K562 (cell line): ENCODE results near the gene PTPN12. TPM values are rescaled to one million over a fixed set of nuclear protein-coding genes. Genes with fewer than 3 reads are reported as not detected.

ENCODE experiments used
- ATAC-seq: fragments of 200-7000 bp; cut with Tn5 transposase; 3 replicates; pipeline ENCODE4 v1.9.1; 2020; ENCODE audit warnings: moderate library complexity
- BruUV-seq: library from RNA; stranded (reverse); fragments of 400-500 nt; replicated peaks from 2 replicates; lab custom pipeline; 2021; lab: Mats Ljungman, UMichigan
- CTCF ChIA-PET: fragments of 300-600 bp; formaldehyde crosslinking; extraction: SDS; loops from one replicate; lab custom pipeline; 2021; ENCODE audit warnings: low intra/inter-chr PET ratio; lab: Yijun Ruan, JAX
- POLR2A ChIA-PET: fragments of 300-600, 350-650 bp; sonication (Branson Sonifier 250); formaldehyde crosslinking; extraction: SDS; loops from one replicate; lab custom pipeline; 2021; ENCODE audit warnings: antibody characterized with exemption, inconsistent platforms; lab: Yijun Ruan, JAX
- DNase-seq, 4 experiments: peaks; one replicate each; pipeline versions ENCODE4 v3.0.0 to v3.0.0-alpha.2; 2011 to 2018; ENCODE audit warnings: low spot score in 3 of 4, mixed read lengths in 3 of 4; ENCODE audit errors: extremely low read depth in 1 of 4
- FAIRE-seq: peaks from 2 replicates; lab custom pipeline; 2011; peaks lifted over from hg19 to GRCh38; lab: Jason Lieb, UNC
- H2AFZ ChIP-seq: 2 replicates; pipeline ENCODE4 v1.6.0; 2011; ENCODE audit warnings: low read depth, low read length, control low read depth, inconsistent platforms
- H3K27ac ChIP-seq: fragments of 200-600 bp; 3 replicates; pipeline ENCODE4 v1.8.0; 2011; ENCODE audit warnings: low read depth, mild to moderate bottlenecking, control low read depth, inconsistent platforms, low read length, moderate library complexity, mixed read lengths; ENCODE audit errors: extremely low read depth
- H3K27me3 ChIP-seq, 2 experiments: fragments of 300-600 bp in 1 of 2; 2 replicates in 1 of 2; 3 replicates in 1 of 2; pipeline versions ENCODE4 v1.6.0 to v1.8.0; 2011; ENCODE audit warnings: inconsistent platforms in 2 of 2, low read length in 2 of 2, mild to moderate bottlenecking in 1 of 2, mixed read lengths in 1 of 2, moderate library complexity in 1 of 2; ENCODE audit not compliant: control insufficient read depth in 2 of 2, insufficient read depth in 2 of 2
- H3K36me3 ChIP-seq: fragments of 300-600 bp; 3 replicates; pipeline ENCODE4 v1.8.0; 2011; ENCODE audit warnings: mild to moderate bottlenecking, low read length, inconsistent platforms; ENCODE audit not compliant: control insufficient read depth, insufficient read depth
- H3K4me1 ChIP-seq, 2 experiments: fragments of 200-600 bp in 1 of 2; replicated peaks in 1 of 2; 2 replicates in 1 of 2; 3 replicates in 1 of 2; pipeline versions ENCODE4 v1.5.1 to v1.8.0; 2011; ENCODE audit warnings: inconsistent platforms in 2 of 2, low read length in 2 of 2, mild to moderate bottlenecking in 1 of 2, mixed read lengths in 1 of 2, moderate library complexity in 1 of 2; ENCODE audit not compliant: control insufficient read depth in 2 of 2, insufficient read depth in 2 of 2
- H3K4me2 ChIP-seq: 2 replicates; pipeline ENCODE4 v1.6.1; 2011; ENCODE audit warnings: low read length, control low read depth, inconsistent platforms, mixed read lengths; ENCODE audit not compliant: insufficient read depth
- H3K4me3 ChIP-seq: fragments of 200-600 bp; sonication (generic), shearing (Covaris generic); 2 replicates; pipeline ENCODE4 v1.5.1; 2016; ENCODE audit warnings: control low read depth, inconsistent platforms
- H3K79me2 ChIP-seq: fragments of 200-600 bp; 3 replicates; pipeline ENCODE4 v1.8.0; 2011; ENCODE audit warnings: low read length, inconsistent platforms; ENCODE audit not compliant: control insufficient read depth, insufficient read depth
- H3K9ac ChIP-seq, 2 experiments: 2 replicates each; pipeline versions ENCODE4 v1.6.0 to v1.6.1; 2011; ENCODE audit warnings: low read depth in 2 of 2, low read length in 2 of 2, control low read depth in 1 of 2, inconsistent platforms in 1 of 2, mild to moderate bottlenecking in 1 of 2, mixed read lengths in 1 of 2; ENCODE audit not compliant: insufficient read depth in 1 of 2
- H3K9me1 ChIP-seq: one replicate; pipeline ENCODE4 v1.6.0; 2011; ENCODE audit warnings: inconsistent platforms, mild to moderate bottlenecking, low read length, moderate library complexity; ENCODE audit not compliant: control insufficient read depth, insufficient read depth
- H3K9me3 ChIP-seq: replicated peaks from 2 replicates; pipeline ENCODE4 v1.5.1; 2011; ENCODE audit warnings: low read depth, low read length, inconsistent platforms; ENCODE audit not compliant: control insufficient read depth, insufficient read depth
- H4K20me1 ChIP-seq: replicated peaks from 2 replicates; pipeline ENCODE4 v1.6.1; 2011; ENCODE audit warnings: low read length, inconsistent platforms, mixed read lengths; ENCODE audit not compliant: control insufficient read depth, insufficient read depth
- CAMTA2 ChIP-seq: fragments of 250-450 bp; sonication (Bioruptor Pico); conservative IDR thresholded peaks from 2 replicates; pipeline ENCODE4 v1.5.1; 2022
- CHD4 ChIP-seq: fragments of 200-600 bp; sonication (generic); IDR thresholded peaks from 3 replicates; pipeline ENCODE4 v1.6.1; 2012; ENCODE audit warnings: low read depth, mild to moderate bottlenecking, mixed read lengths, low read length, inconsistent platforms; ENCODE audit not compliant: insufficient read depth, insufficient replicate concordance, poor library complexity, severe bottlenecking
- FOXP1 ChIP-seq: sonication (generic); formaldehyde crosslinking; IDR thresholded peaks from 2 replicates; pipeline ENCODE4 v1.8.0; 2022; ENCODE audit warnings: mild to moderate bottlenecking, missing genetic modification reagents
- HMBOX1 ChIP-seq: sonication (generic); IDR thresholded peaks from 2 replicates; pipeline ENCODE4 v1.6.1; 2016
- L3MBTL2 ChIP-seq: fragments of 450-650 bp; IDR thresholded peaks from 2 replicates; pipeline ENCODE4 v1.6.1; 2016; ENCODE audit warnings: mild to moderate bottlenecking, moderate library complexity
- NCOR1 ChIP-seq: fragments of 450-650 bp; IDR thresholded peaks from 2 replicates; pipeline ENCODE4 v1.6.1; 2016; ENCODE audit warnings: mild to moderate bottlenecking, moderate library complexity
- PHB ChIP-seq: fragments of 250-450 bp; sonication (Bioruptor Pico); IDR thresholded peaks from 2 replicates; pipeline ENCODE4 v1.5.0; 2021
- SIRT6 ChIP-seq: IDR thresholded peaks from one replicate; pipeline ENCODE4 v1.6.1; 2012; ENCODE audit warnings: low read depth, mild to moderate bottlenecking, control low read depth, inconsistent platforms, low read length, moderate library complexity
- SIX5 ChIP-seq, 2 experiments: IDR thresholded peaks; 2 replicates each; pipeline ENCODE4 v1.6.1; 2011; ENCODE audit warnings: low read length in 2 of 2, borderline replicate concordance in 1 of 2, low read depth in 1 of 2, mild to moderate bottlenecking in 1 of 2, moderate library complexity in 1 of 2; ENCODE audit not compliant: insufficient read depth in 1 of 2
- SMAD4 ChIP-seq: fragments of 250-450 bp; sonication (Bioruptor Pico); conservative IDR thresholded peaks from 2 replicates; pipeline ENCODE4 v1.8.0; 2021; ENCODE audit warnings: inconsistent platforms, mild to moderate bottlenecking, moderate library complexity
- SRSF1 ChIP-seq: fragments of 200-400 bp; formaldehyde crosslinking; IDR thresholded peaks from 2 replicates; pipeline ENCODE4 v1.6.1; 2017; ENCODE audit warnings: mild to moderate bottlenecking, low read depth, low read length, moderate library complexity
- ZFP36 ChIP-seq: fragments of 150-350 bp; IDR thresholded peaks from 2 replicates; pipeline ENCODE4 v1.6.1; 2018; ENCODE audit warnings: low read length, low read depth; ENCODE audit not compliant: partially characterized antibody
- ZNF134 ChIP-seq: fragments of 250-450 bp; sonication (Bioruptor Pico); conservative IDR thresholded peaks from 2 replicates; pipeline ENCODE4 v1.4.0; 2020
- ZNF224 ChIP-seq: sonication (generic); formaldehyde crosslinking; IDR thresholded peaks from 2 replicates; pipeline ENCODE4 v1.8.0; 2022; ENCODE audit warnings: mild to moderate bottlenecking, missing genetic modification reagents
- ZNF311 ChIP-seq: fragments of 250-450 bp; sonication (Bioruptor Pico); IDR thresholded peaks from 2 replicates; pipeline ENCODE4 v1.4.0; 2020; ENCODE audit warnings: mild to moderate bottlenecking, moderate library complexity
- ZNF444 ChIP-seq: fragments of 250-450 bp; sonication (Bioruptor Pico); IDR thresholded peaks from 2 replicates; pipeline ENCODE4 v1.4.0; 2020; ENCODE audit warnings: mild to moderate bottlenecking, moderate library complexity
- WGBS: fragments of 100-300 bp; shearing (Covaris generic); methylation state at CpG from one replicate; pipeline ENCODE4 v1.1.6; 2016; ENCODE audit warnings: low coverage, mixed read lengths; ENCODE audit not compliant: insufficient coverage; ENCODE audit errors: missing lambda C conversion rate; 5-methylcytosine and 5-hydroxymethylcytosine counted together
- in situ Hi-C: fragments of 300-500 bp; cut with MboI; formaldehyde crosslinking; loops from 4 replicates; pipeline ENCODE4 v1.15.0; 2018; ENCODE audit warnings: inconsistent platforms, mixed read lengths
- intact Hi-C: fragments of 100-400 bp; cut with micrococcal nuclease; formaldehyde crosslinking; loops from 2 replicates; pipeline ENCODE4 v1.14.2; 2022
- polyA plus RNA-seq, 8 experiments: library from polyadenylated mRNA; depleted of rRNA in 4 of 8; stranded (reverse) in 5 of 8; unstranded in 3 of 8; fragments of >200 nt; fragmentation: Nextera tagmentation in 2 of 8; fragmentation: Illumina TruSeq in 1 of 8; extraction: Ambion mirVana in 2 of 8; extraction: Trizol in 1 of 8; gene quantifications; 2 replicates each; pipeline versions ENCODE4 v1.2.1 to v1.2.3, GENCODE V29; 2011 to 2014; ENCODE audit warnings: inconsistent platforms in 1 of 8, missing spikeins in 1 of 8
- total RNA-seq, 7 experiments: library from RNA; depleted of rRNA in 6 of 7; stranded (reverse); fragments of >200 nt in 6 of 7; fragmentation: Illumina TruSeq in 2 of 7; extraction: Trizol in 2 of 7; gene quantifications; 2 replicates each; pipeline versions ENCODE4 v1.2.1 to v1.2.3, GENCODE V29; 2011 to 2021; ENCODE audit warnings: low replicate concordance in 1 of 7
- TF ChIP-seq, protein P1 (sequence below): fragments of 450-650 bp; IDR thresholded peaks from 2 replicates; pipeline ENCODE4 v1.6.1; 2016; ENCODE audit warnings: borderline replicate concordance
- TF ChIP-seq, protein P2 (sequence below): sonication (generic); formaldehyde crosslinking; IDR thresholded peaks from 2 replicates; pipeline ENCODE4 v1.8.0; 2023; ENCODE audit warnings: mild to moderate bottlenecking, missing genetic modification reagents

The PTPN12 gene
- total and polyA plus RNA-seq, 9 of the 15 experiments (the other 6 are each of a cell fraction or from before 2014, with no cell fraction given): 15.3 to 79.8 (median 26.6) TPM

GRCh38 chr7:77649716-77650349, 112.7 kb downstream of the PTPN12 start:
- WGBS: 48% methylated on average over 4 of the region's 4 CpGs
- H3K27ac ChIP-seq: no peak overlapping the region
- no peak for ATAC-seq
- H3K27me3 ChIP-seq: no peaks in the 10 kb centered on the region
- intact Hi-C loops: loop anchor here (5.0 to 10.0 kb wide), 4 partner anchors 113 to 575 kb away; partner anchors contain the start of gene PTPN12
- H3K9me1 ChIP-seq: no peaks in the 10 kb centered on the region
- no peak overlapping the region for H3K9ac ChIP-seq
- H3K9me3 ChIP-seq: no peaks in the 10 kb centered on the region
- no TSS peak for BruUV-seq
- POLR2A ChIA-PET: no interaction called here
- TF ChIP-seq, protein P1, sequence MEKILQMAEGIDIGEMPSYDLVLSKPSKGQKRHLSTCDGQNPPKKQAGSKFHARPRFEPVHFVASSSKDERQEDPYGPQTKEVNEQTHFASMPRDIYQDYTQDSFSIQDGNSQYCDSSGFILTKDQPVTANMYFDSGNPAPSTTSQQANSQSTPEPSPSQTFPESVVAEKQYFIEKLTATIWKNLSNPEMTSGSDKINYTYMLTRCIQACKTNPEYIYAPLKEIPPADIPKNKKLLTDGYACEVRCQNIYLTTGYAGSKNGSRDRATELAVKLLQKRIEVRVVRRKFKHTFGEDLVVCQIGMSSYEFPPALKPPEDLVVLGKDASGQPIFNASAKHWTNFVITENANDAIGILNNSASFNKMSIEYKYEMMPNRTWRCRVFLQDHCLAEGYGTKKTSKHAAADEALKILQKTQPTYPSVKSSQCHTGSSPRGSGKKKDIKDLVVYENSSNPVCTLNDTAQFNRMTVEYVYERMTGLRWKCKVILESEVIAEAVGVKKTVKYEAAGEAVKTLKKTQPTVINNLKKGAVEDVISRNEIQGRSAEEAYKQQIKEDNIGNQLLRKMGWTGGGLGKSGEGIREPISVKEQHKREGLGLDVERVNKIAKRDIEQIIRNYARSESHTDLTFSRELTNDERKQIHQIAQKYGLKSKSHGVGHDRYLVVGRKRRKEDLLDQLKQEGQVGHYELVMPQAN: no peak
- no peak for TF ChIP-seq PHB (CRISPR knock-in tag)
- no peak for TF ChIP-seq CAMTA2
- TF ChIP-seq SRSF1: no peak
- TF ChIP-seq ZNF224 (CRISPR knock-in tag): no peak
- TF ChIP-seq ZNF444 (CRISPR knock-in tag): no peak
- no peak for TF ChIP-seq SMAD4 (CRISPR knock-in tag)
- no peak for TF ChIP-seq ZNF311 (CRISPR knock-in tag)
- TF ChIP-seq NCOR1: no peak
- no peak for TF ChIP-seq L3MBTL2
- TF ChIP-seq, protein P2, sequence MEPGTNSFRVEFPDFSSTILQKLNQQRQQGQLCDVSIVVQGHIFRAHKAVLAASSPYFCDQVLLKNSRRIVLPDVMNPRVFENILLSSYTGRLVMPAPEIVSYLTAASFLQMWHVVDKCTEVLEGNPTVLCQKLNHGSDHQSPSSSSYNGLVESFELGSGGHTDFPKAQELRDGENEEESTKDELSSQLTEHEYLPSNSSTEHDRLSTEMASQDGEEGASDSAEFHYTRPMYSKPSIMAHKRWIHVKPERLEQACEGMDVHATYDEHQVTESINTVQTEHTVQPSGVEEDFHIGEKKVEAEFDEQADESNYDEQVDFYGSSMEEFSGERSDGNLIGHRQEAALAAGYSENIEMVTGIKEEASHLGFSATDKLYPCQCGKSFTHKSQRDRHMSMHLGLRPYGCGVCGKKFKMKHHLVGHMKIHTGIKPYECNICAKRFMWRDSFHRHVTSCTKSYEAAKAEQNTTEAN (CRISPR knock-in tag): no peak
- no peak for TF ChIP-seq SIRT6
- TF ChIP-seq HMBOX1: no peak
- no peak for TF ChIP-seq CHD4
- no peak for TF ChIP-seq FOXP1 (CRISPR knock-in tag)
- no peak for TF ChIP-seq ZFP36
- no peak for TF ChIP-seq ZNF134 (CRISPR knock-in tag)
- TF ChIP-seq SIX5 (IDR thresholded peaks at IDR 0.05; ENCODE audit: borderline replicate concordance in 1 of 2, insufficient read depth in 1 of 2, low read depth in 1 of 2, low read length in 2 of 2): no peak
- no peak for DNase-seq
- FAIRE-seq: peak; percentile 72
- H3K36me3 ChIP-seq: peaks cover under 1% of the 10 kb centered on the region; the same call in 1 of the 3 replicates
- no peaks in the 10 kb centered on the region for H3K79me2 ChIP-seq
- H4K20me1 ChIP-seq: no peaks in the 10 kb centered on the region
- in situ Hi-C loops: loop anchor here (25.0 kb wide), 1 partner anchor 562 kb away; no protein-coding TSS in a partner anchor
- CTCF ChIA-PET: interaction anchor here (1.2 to 3.1 kb wide), 2 partner anchors 8 to 109 kb away, joined by 3 to 23 read pairs; no protein-coding TSS in a partner anchor
- H2AFZ ChIP-seq: no peak overlapping the region
- H3K4me1 ChIP-seq: no peaks in the 10 kb centered on the region
- no peak overlapping the region for H3K4me3 ChIP-seq
- H3K4me2 ChIP-seq: no peak overlapping the region
